Right ventricle myocardium inferior (tissue), 1 donor: Measurements from ENCODE around the gene HECTD4. TPM values are rescaled to one million over a fixed set of nuclear protein-coding genes. Genes with fewer than 3 reads are reported as not detected.

ENCODE experiments used
- ATAC-seq: fragments of 200-7000 bp; cut with Tn5 transposase; one replicate; pipeline ENCODE4 v1.9.1; 2020; ENCODE audit warnings: mild to moderate bottlenecking, moderate library complexity
- DNase-seq: peaks from one replicate; pipeline ENCODE4 v3.0.0; 2021; ENCODE audit errors: missing footprints
- intact Hi-C: fragments of 100-400 bp; cut with DNase I; formaldehyde crosslinking; loops from one replicate; pipeline ENCODE4 v1.11.0; 2022
- total RNA-seq: library from RNA; stranded (reverse); fragmentation: NEBNext Ultra II Directional; extraction: Animal tissue kit (Norgen Biotek cat#: 25700); gene quantifications from one replicate; pipeline ENCODE4 v1.2.1, GENCODE V29; 2021
- donor health status: DM: no; HTN: yes; CAD: no; lungs with severe emphysema.

HECTD4 gene
- total RNA-seq, 1 donor from 2014 or later, result 22.6 TPM

- no peak for DNase-seq
- intact Hi-C loops, result no loop called here
- ATAC-seq, result no peak
Observed at GRCh38 chr12:112176321-112177010, 205.8 kb downstream of the HECTD4 start.

- ATAC-seq, result no peak
- no peak for DNase-seq
- intact Hi-C loops, result no loop called here
Observed at GRCh38 chr12:112175361-112176155, 206.7 kb downstream of the HECTD4 start.

- no peak for DNase-seq
- ATAC-seq, result no peak
- intact Hi-C loops, result no loop called here
Observed at GRCh38 chr12:112172556-112173324, 209.5 kb downstream of the HECTD4 start.

GRCh38 chr12:112170971-112171596, 211.1 kb downstream of the HECTD4 start:
- intact Hi-C loops, result no loop called here
- no peak for ATAC-seq

GRCh38 chr12:112170376-112170775, 211.9 kb downstream of the HECTD4 start:
- intact Hi-C loops, result no loop called here
- no peak for ATAC-seq

More at GRCh38 chr12:112170971-112171596, 211.1 kb downstream of the HECTD4 start:
- DNase-seq, result no peak

GRCh38 chr12:112169966-112170365, 212.3 kb downstream of the HECTD4 start:
- intact Hi-C loops, result no loop called here
- ATAC-seq (no peak), DNase-seq (no peak)

More at GRCh38 chr12:112170376-112170775, 211.9 kb downstream of the HECTD4 start:
- DNase-seq, result no peak

GRCh38 chr12:112169161-112169872, 212.9 kb downstream of the HECTD4 start:
- DNase-seq (no peak), ATAC-seq (no peak)
- intact Hi-C loops, result no loop called here

GRCh38 chr12:112168561-112168971, 213.7 kb downstream of the HECTD4 start:
- intact Hi-C loops, result no loop called here
- DNase-seq (no peak), ATAC-seq (no peak)

GRCh38 chr12:112167718-112168525, 214.3 kb downstream of the HECTD4 start:
- intact Hi-C loops, result no loop called here
- DNase-seq (no peak), ATAC-seq (no peak)

GRCh38 chr12:112167031-112167461, 215.2 kb downstream of the HECTD4 start:
- DNase-seq (no peak), ATAC-seq (no peak)
- intact Hi-C loops, result no loop called here

- DNase-seq, result no peak
- no peak for ATAC-seq
- intact Hi-C loops, result no loop called here
Observed at GRCh38 chr12:112166051-112167015, 215.9 kb downstream of the HECTD4 start.

GRCh38 chr12:112165624-112166023, 216.6 kb downstream of the HECTD4 start:
- DNase-seq (no peak), ATAC-seq (no peak)
- intact Hi-C loops, result no loop called here

- ATAC-seq (no peak), DNase-seq (no peak)
- intact Hi-C loops, result no loop called here
Observed at GRCh38 chr12:112164011-112164660, 218.1 kb downstream of the HECTD4 start.

- intact Hi-C loops, result no loop called here
- ATAC-seq (no peak), DNase-seq (no peak)
Observed at GRCh38 chr12:112163471-112163991, 218.7 kb downstream of the HECTD4 start.

- intact Hi-C loops, result no loop called here
- DNase-seq (no peak), ATAC-seq (no peak)
Observed at GRCh38 chr12:112163056-112163455, 219.2 kb downstream of the HECTD4 start.
